ENCODE measurements around the gene SIRPA.

Gene SIRPA

DNA sequence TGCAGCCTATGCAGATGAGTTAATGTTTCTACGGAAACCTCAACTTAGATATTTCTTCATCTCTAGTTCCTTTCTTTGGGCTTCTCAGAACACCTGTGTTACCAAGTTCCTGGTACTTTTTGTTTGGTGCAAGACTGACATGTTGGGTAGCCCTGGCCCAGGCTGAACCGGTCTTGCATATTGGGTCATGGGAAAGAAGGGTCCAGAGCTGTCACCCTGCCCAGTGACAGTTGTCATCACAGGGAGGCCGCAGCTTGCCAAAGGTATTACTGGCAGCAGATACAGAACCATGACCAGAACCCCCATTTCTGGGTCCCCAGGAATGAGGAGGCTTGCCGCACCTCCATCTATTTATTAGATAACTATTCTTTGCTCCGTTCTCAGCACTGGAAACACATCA lies 58.4 kb downstream of the SIRPA start:
- no peak for DNase-seq

DNA sequence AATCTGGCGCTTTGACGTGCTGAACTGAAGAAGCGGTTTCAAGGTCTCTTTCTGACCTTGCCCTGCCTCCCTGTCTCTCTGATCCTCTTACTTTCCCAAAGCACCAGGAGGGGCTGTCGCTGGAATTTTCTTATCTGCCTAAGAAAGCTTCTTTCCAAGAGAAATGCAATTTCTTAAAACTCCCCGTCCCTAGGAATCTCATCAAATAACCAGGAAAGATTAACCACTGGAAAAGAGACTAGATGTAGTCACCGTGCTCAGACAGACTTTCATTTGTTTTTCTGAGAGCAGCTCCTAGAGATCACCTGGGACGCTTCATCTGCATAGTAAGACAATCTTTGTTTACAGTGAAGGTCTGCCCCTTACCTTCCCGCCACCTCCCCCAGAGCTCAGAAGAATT lies 60.0 kb downstream of the SIRPA start:
- no peak for DNase-seq

DNA sequence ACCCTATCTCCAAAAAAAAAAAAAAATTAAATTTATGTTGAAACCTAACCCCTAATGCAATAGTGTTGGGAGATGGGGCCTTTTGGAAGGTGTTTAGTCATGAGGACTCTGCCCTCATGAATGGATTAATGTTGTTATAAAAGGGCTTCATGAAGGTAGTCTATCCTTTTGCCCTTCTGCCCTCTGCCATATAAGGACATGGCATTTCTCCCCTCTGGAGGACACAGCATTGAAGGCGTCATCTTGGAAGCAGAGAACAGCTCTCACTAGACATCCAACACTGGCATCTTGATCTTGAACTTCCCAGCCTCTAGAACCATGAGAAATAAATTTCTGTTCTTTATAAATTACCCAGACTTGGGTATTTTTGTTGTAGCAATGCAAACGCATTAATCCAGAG lies 63.2 kb downstream of the SIRPA start:
- DNase-seq: no peak

DNA sequence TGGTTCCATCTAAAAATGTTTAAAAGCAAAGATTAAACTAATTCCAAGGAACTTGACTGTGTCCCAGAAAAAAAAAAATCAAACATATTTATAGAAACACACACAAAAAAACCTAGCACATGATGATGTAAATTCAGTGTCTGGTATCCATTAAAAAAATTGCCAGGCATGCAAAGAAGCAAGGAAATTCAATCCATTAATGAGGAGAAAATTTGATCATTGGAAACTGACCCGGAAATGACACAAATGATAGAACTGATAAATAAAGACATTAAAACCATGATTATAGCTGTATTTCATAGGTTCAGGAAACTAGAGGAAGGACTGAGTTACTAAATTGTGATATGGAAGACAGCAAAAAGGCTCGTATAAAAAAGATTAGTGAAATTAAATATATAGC lies 63.9 kb downstream of the SIRPA start:
- DNase-seq: no peak

DNA sequence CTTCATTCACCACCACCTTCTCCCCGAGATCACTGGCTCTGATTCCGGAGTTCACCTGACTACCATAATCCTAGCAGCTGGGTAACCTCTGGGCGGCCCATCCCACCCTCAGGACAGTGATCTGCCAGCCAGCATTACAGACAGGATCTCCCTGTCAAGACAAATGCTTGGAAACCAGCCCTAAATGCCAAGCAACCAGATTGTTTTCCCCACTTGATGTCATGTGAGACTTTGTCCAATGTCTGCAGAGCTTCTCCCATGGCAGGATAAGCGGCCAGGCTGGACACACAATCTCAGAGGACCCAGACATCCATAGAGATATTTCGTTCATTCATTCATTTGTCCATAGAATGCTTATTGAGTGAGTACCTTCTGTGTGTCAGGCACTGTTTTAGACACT lies 66.2 kb downstream of the SIRPA start:
- DNase-seq: no peak

DNA sequence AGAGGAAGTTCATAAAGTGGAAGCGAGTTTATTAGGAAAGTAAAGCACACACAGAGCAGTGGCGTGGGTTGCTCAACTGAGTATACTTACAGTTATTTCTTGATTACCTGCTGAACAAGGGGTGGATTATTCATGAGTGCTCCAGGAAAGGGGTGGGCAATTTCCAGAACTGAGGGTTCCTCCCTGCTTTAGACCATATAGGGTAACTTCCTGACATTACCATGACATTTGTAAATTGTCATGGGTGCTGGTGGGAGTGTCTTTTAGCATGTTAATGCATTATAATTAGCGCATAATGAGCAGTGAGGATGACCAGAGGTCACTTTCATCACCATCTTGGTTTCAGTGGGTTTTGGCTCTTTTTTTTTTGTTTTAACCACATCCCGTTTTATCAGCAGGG lies 68.9 kb downstream of the SIRPA start:
- no peak for DNase-seq

DNA sequence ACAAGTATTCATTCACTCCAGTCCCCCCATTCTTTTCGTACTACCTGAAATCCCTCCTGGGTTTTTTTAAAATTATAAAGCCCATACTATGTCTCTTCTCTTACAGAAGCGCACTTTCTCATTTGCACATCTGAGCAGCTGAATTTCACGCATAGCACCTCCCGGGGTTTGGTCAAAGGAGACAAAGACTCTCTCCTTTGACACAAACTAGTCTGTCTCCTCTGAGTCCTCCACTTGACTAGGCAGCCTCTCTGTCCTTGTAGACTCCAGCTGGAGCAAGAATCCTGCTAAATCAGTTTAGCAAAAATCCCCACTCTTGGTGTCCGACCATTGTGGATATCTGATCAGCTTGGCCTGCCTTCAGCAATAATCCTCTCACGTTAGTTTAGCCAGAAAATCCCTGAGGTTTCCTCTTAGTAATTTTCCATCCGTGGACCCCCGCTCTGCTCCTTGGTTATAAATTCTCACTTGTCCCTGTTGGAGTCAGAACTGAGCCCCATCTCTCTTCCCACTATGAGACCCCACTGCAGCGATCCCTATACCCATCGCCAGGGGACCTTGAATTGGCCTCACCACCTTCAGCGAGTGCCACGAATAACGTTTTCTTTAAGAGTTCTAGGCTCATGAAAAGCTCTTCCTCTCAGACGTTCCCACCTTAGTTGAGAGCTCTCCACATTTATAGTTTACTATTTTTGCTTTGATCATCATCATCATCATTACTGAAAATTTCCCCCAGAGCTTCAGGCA lies 69.6 kb downstream of the SIRPA start:
- no peak for DNase-seq

DNA sequence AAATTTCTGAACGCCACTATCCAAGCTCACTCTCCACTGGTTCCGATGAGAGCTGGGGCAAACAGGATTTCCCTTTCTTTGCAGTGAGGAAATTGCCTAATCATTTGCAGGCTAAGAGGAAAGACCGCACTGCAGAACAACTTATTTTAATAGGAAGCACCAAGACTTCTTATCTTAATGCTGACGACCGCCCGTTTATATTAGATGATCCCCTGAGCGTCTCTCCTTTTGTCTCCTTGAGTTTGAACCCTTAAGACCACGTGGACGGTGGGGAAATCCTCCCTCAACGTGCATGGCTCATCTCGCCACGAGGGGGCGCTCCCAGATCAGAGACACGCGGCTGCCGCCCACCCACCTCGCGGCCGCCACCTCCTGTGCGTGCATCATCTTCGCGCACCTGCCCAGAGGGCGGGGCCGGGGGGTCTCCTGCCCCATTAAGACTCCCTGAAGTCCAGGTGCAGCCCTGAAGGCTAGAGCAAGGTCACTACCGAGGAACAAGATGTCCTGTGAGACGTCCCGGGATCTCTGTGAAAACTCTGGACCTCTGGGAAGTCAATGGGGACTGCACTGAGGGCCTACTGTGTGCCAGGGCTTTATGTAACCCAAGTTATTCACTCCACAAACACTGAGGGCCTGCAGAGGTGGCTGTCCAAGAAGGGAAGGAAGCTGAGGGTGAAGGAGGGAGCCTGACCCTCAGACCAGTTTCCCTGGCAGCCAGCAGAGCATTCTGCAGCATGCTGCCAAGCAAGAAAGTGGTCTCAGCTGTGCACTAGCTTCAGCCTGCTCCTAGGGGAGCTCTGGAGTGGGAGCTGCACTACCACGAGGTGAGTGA lies 70.5 kb downstream of the SIRPA start:
- peak; percentile 42 for DNase-seq

DNA sequence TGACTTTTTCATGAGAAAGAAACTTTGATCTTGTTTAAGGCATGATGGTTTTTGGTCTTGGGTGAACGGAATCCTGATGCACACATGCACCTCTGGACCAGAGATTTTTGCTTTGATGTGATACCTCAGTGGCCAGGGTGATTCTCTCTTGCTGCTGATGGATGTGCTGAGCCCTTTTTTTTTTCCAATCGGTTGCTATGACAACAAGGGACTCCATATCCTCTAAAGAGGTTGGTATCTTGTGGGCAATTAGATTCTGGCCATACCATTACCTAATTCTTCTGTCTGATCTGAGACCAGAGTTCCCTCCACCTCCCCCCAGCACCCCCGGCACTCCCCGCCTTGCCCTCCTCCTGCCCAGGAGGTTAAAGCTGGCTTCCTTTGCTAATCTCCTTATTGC lies 73.8 kb downstream of the SIRPA start:
- no peak for DNase-seq

DNA sequence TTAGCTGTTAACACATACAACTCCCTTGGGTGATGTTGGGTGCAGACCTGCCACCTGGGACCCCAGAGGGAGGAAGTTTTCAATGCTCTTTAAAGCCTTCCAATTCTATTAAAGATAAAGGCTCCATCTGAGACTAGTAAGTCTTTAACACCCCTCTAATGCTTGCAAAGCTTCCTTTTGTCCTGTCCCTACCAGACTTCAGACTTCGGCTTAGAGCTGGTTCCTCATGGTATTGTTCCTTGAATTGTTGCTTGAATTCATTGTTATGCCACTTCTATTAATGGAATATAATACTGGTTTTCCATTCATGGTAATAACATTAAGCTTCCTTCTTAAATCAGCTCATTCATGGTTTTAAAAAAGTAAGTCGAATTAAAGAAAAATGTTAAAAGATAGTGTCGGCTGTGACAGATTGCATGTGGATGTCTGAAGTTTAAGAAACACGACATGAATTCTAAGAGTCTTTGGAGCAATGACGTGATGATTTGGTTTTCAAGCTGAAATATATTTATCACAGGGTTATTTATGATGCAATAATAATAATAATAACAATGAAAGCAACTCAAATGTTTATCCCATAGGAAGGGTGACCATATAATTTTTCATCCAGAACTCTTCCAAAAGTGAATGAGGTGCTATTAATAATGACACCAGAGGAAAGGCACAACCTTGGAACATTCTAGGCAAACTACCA lies 76.8 kb downstream of the SIRPA start:
- no peak for DNase-seq

DNA sequence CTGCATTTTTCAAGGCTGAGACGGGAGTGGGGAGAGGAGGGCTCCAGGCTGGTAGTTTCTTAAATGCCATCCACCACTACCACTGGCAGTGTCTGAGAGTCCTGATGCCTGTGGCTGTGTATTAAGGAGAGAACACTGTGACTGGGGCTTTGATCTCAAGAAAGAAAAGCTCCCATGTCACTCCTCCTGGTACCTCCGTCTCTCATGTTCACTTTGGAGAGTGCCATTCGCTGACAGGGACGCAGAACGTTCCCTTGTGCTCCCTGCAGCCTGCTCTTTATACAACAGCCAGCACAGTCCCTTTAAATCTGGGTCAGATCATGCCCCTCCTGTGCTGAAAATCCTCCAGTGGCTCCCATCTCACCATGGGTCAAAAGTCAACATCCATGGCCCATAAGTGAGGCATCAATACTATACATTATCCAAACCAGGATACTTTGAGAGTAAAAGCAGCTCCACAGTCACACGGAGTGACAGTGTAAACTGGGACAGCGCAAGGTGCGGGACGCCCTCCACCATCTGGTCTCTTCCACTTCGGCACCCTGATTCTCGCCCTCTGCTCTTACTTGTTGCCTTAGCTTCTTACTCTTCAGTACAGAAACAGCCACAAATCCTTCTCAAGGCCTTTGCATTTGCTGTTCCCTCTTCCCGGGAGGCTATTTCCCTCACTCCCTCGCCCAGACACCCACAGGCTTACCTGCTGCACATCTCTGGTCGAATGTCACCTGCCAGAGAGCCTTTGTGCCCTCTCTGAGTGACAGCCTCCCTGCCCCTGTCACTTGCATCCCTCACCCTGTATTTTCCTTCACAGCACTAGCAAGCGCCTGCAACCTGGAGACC lies 78.6 kb downstream of the SIRPA start:
- no peak for DNase-seq

DNA sequence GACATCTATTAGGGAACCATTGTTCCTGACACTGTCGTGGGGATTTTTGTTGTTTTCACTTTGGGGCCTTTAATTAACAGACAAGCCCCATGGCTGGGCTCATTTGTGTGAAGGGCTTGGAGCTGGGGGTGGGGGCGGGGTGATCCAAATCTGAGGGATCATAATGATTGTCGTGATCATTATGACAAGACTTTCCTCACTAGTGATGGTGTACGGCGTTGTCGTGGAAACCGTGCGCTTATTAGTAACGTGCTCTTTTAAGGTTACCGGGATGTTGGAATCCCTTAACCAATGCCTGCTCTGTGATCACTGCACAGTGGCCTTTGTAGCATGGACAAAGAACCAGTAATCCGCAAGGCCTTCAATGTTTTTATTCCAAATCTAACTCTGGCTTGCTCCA lies 80.1 kb downstream of the SIRPA start:
- DNase-seq: no peak

DNA sequence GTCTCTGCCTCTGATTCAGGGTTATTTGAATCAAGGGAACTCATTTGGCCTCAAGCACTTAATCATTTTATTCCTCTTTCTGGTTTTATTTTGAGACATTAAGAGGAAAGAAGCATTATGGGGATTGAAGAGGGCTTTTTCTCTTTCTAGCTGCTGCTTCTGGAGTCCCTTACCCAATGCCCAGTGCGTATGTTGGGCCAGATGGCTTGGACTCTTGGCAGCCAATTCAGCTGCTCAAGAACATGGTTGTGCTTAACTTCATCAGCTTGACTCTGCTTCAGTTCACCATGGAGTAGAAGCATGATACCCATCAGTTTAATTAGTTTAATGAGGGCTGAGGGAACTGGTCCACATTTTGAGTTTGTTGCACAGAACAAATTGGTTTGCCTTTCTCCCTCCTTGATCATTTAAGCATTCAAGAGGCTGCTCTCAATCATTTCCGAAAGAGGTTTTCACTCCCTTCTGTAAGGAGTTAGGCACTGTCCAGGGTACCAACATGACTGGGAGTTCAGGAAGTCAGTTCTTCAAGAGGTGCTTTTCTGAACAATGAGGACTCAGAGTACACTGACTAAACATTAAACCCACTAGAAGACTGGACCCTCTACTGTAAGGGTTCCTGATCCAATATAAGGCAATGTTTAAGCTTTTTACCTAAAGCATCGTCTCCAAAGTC lies 84.0 kb downstream of the SIRPA start:
- no peak for DNase-seq

DNA sequence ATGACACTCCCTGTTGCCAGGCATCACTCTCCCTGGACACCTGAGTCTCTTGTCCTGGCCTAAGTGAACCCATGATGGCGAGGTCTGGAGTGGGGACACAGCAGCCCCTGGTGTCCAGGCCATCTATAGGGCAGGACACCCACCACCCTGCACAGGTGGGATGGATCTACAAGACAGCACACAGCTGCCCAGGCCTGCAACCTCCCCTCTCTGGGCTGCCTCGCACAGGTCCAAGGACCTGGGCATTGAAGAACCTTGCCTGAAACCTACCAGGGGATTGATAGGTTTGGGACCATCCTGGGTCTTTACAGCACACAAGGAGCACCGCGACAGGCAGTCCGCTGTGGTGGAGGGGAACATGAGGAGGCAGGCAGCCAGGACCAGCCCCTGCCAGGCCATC lies 87.5 kb downstream of the SIRPA start:
- DNase-seq: no peak

DNA sequence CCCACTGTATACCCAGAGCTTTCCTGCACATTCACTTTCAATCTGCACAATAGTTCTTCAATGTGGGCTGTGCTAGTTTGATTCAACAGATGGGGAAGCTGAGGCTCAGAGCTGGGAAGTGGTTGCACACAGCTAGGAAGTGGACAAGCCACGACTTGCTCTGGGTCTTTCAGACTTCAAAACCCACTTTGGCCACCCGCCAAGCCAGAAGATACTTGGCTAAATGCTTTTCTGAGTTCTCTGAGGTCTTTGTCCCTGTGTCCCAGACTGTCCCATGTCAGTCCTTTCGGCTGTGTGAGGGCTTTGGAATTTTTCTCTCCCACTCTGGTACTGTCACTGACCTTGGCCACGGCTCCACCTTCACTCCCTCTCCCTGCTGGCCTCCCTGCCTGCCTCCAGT lies 88.1 kb downstream of the SIRPA start:
- DNase-seq: no peak

DNA sequence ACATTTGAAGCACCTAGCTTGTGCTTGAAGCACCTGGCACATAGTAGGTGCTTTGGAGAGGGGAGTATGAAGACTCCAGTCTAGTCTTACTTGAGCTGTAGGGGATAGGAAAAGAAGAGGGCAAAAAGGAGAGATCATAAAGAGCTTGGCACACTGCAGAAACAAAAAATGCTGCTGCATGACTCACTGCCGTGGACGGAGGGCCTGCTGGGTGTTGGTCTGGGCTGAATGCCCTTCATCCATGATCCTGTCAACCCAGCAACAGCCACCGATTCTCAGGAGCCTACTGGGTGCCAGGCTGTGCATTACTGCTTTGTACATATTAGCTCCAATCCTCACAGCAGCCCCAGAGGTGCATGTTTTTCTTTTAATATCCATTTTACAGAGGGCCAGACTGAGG lies 92.6 kb downstream of the SIRPA start:
- DNase-seq: peak; percentile 0

Measured in kidney glomerular epithelial cell (primary cell).